Upper lobe of left lung (tissue), 4 donors: ENCODE measurements around the gene CD8B2.
"Not testable (repeated sequence)": the region's sequence is repeated elsewhere in the genome, so short reads cannot be mapped to it uniquely, and the experiment has no call there.

Experiments
- CTCF ChIP-seq, 6 experiments: fragments of 450-650 bp in 4 of 6; fragments of 200-600 bp in 2 of 6; sonication (generic) in 2 of 6; IDR thresholded peaks; one replicate each; pipeline ENCODE4 v1.5.1; 2016 to 2019; ENCODE audit warnings: antibody characterized with exemption in 6 of 6
- POLR2AphosphoS5 ChIP-seq, 2 donors: sonication (generic); formaldehyde crosslinking; IDR thresholded peaks; one replicate each; pipeline ENCODE4 v1.5.1; 2017; ENCODE audit warnings: antibody characterized with exemption in 2 of 2

GRCh38 chr2:106566484-106566883 is 79.3 kb downstream of the CD8B2 start:
- TF ChIP-seq CTCF, POLR2AphosphoS5 (IDR thresholded peaks at IDR 0.05): not testable (repeated sequence)
